Esophagus squamous epithelium (tissue), 4 donors: ENCODE data around the gene C2orf92.

Source experiments
- POLR2A ChIP-seq, 4 donors: fragments of 450-650 bp; IDR thresholded peaks; one replicate each; pipeline ENCODE4 v1.6.1; 2017; ENCODE audit warnings: antibody characterized with exemption in 4 of 4, mild to moderate bottlenecking in 4 of 4, moderate library complexity in 3 of 4
- TF ChIP-seq, protein P1 (sequence below), 6 experiments: fragments of 450-650 bp in 4 of 6; fragments of 200-600 bp in 2 of 6; sonication (generic) in 2 of 6; IDR thresholded peaks; one replicate each; pipeline ENCODE4 v1.5.1; 2016 to 2019; ENCODE audit warnings: antibody characterized with exemption in 6 of 6, mild to moderate bottlenecking in 4 of 6, moderate library complexity in 4 of 6

GRCh38 chr2:97736185-97736584 lies 66.7 kb downstream of the C2orf92 start:
- TF ChIP-seq, protein P1, sequence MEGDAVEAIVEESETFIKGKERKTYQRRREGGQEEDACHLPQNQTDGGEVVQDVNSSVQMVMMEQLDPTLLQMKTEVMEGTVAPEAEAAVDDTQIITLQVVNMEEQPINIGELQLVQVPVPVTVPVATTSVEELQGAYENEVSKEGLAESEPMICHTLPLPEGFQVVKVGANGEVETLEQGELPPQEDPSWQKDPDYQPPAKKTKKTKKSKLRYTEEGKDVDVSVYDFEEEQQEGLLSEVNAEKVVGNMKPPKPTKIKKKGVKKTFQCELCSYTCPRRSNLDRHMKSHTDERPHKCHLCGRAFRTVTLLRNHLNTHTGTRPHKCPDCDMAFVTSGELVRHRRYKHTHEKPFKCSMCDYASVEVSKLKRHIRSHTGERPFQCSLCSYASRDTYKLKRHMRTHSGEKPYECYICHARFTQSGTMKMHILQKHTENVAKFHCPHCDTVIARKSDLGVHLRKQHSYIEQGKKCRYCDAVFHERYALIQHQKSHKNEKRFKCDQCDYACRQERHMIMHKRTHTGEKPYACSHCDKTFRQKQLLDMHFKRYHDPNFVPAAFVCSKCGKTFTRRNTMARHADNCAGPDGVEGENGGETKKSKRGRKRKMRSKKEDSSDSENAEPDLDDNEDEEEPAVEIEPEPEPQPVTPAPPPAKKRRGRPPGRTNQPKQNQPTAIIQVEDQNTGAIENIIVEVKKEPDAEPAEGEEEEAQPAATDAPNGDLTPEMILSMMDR (IDR thresholded peaks at IDR 0.05): no peak
- TF ChIP-seq POLR2A (IDR thresholded peaks at IDR 0.05): no peak
